Left lung (tissue), 10 donors: ENCODE results near the gene BLNK. TPM values are rescaled to one million over a fixed set of nuclear protein-coding genes. Genes with fewer than 3 reads are reported as not detected.

ENCODE experiments used
- ATAC-seq: fragments of 200-7000 bp; cut with Tn5 transposase; one replicate; pipeline ENCODE4 v1.9.1; 2020; ENCODE audit warnings: moderate library complexity
- DNase-seq, 4 donors: peaks; one replicate each; pipeline ENCODE4 v3.0.0-alpha.2; 2013 to 2020
- H3K27ac ChIP-seq, 2 donors: fragments of 200-600 bp; sonication (generic) in 1 of 2; one replicate each; pipeline versions ENCODE4 v1.5.0 to v1.8.0; 2020 to 2021
- H3K27me3 ChIP-seq, 2 donors: fragments of 200-600 bp; sonication (generic) in 1 of 2; one replicate each; pipeline versions ENCODE4 v1.5.0 to v1.8.0; 2020 to 2021
- H3K36me3 ChIP-seq, 2 donors: fragments of 200-600 bp; sonication (generic) in 1 of 2; one replicate each; pipeline versions ENCODE4 v1.5.0 to v1.8.0; 2020 to 2021
- H3K4me1 ChIP-seq, 2 donors: fragments of 200-600 bp; one replicate each; pipeline ENCODE4 v1.8.0; 2021
- H3K4me3 ChIP-seq, 2 donors: fragments of 200-600 bp; sonication (generic) in 1 of 2; one replicate each; pipeline versions ENCODE4 v1.5.0 to v1.8.0; 2020 to 2021; ENCODE audit warnings: mild to moderate bottlenecking in 1 of 2
- H3K9me3 ChIP-seq, 2 donors: fragments of 200-600 bp; sonication (generic) in 1 of 2; one replicate each; pipeline versions ENCODE4 v1.5.0 to v1.8.0; 2020 to 2021
- CTCF ChIP-seq, 2 donors: fragments of 200-600 bp; sonication (generic) in 1 of 2; IDR thresholded peaks; one replicate each; pipeline versions ENCODE4 v1.5.0 to v1.8.0; 2021; ENCODE audit warnings: antibody characterized with exemption in 2 of 2
- intact Hi-C, 2 donors: fragments of 100-400 bp; cut with DNase I; formaldehyde crosslinking; loops; one replicate each; pipeline versions ENCODE4 v1.11.2 to v1.14.2; 2022
- polyA plus RNA-seq, 6 donors: library from polyadenylated mRNA; unstranded; fragments of 120-200 nt; gene quantifications; one replicate each; pipeline ENCODE4 v1.2.1, GENCODE V29; 2013; ENCODE audit not compliant: insufficient read length in 6 of 6
- total RNA-seq, 2 donors: library from RNA; stranded (reverse); fragmentation: NEBNext Ultra II Directional; extraction: Animal tissue kit (Norgen Biotek cat#: 25700); gene quantifications; one replicate each; pipeline ENCODE4 v1.2.1, GENCODE V29; 2021
- donor health status: DM: no; HTN: yes; CAD: no.
- donor health status: DM: no; HTN: no; CAD: no.

BLNK gene
- total and polyA plus RNA-seq, 8 donors: 7.9 to 18.8 (median 15.2) TPM

- Histone ChIP-seq H3K4me3 (no peak within 1 kb of the TSS), H3K36me3 (no peaks in the 10 kb centered on the region), H3K27ac (no peak within 1 kb of the TSS), H3K27me3 (no peaks in the 10 kb centered on the region), H3K9me3 (no peaks in the 10 kb centered on the region), H3K4me1 (peaks cover under 1 to 8% of the 10 kb centered on the region in 2 donors)
- intact Hi-C loops: no loop called here
- DNase-seq (no peak), ATAC-seq (no peak)
- no peak for TF ChIP-seq CTCF (IDR thresholded peaks at IDR 0.05)
Observed at GRCh38 chr10:96304230-96304629, 32.9 kb upstream of the BLNK start, which contains the start of gene DNTT. TSS of gene DNTT (plus strand) at chr10:96304434. CDS start at chr10:96304498, 64 bp downstream.

- DNase-seq (no peak), ATAC-seq (no peak)
- intact Hi-C loops: no loop called here
- H3K36me3 ChIP-seq: no peaks in the 10 kb centered on the region
- no peaks in the 10 kb centered on the region for H3K27me3 ChIP-seq
- no peaks in the 10 kb centered on the region for H3K9me3 ChIP-seq
- no peak overlapping the region for H3K27ac ChIP-seq
- no peak for TF ChIP-seq CTCF (IDR thresholded peaks at IDR 0.05)
- no peak overlapping the region for H3K4me3 ChIP-seq
- H3K4me1 ChIP-seq: peaks cover 3 to 5% of the 10 kb centered on the region in 2 donors
Observed at GRCh38 chr10:96301616-96302015, 30.2 kb upstream of the BLNK start.

GRCh38 chr10:96299383-96299782 lies 28.0 kb upstream of the BLNK start:
- intact Hi-C loops: no loop called here
- Histone ChIP-seq H3K27ac (no peak overlapping the region), H3K27me3 (no peaks in the 10 kb centered on the region), H3K36me3 (no peaks in the 10 kb centered on the region), H3K9me3 (no peaks in the 10 kb centered on the region), H3K4me1 (peaks cover 0 to 3% of the 10 kb centered on the region in 2 donors), H3K4me3 (no peak overlapping the region)
- no peak for TF ChIP-seq CTCF (IDR thresholded peaks at IDR 0.05)
- ATAC-seq (no peak), DNase-seq (no peak)

DNA sequence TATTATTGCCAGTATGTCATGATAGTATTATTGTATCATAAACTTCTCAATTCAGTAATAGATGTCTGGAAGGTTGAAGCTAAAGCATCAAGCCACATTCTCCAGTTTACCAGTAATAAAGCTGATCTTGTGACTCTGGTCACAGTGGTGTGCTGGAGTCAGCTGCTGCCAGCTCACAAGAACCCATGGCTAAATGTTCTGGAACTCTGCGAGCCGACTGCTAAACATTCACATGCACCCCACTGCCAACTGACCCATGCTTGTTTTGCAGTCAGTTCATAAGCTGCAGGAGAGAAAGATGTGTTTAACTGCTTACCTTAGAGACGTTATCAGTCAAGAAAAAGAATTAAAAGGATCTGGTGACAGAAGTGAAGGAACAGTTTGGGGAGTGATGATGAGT lies 27.0 kb upstream of the BLNK start:
- no peaks in the 10 kb centered on the region for H3K9me3 ChIP-seq
- H3K4me1 ChIP-seq: peaks cover 0 to 3% of the 10 kb centered on the region in 2 donors
- H3K4me3 ChIP-seq: no peak overlapping the region
- no peak for TF ChIP-seq CTCF (IDR thresholded peaks at IDR 0.05)
- no peak overlapping the region for H3K27ac ChIP-seq
- H3K27me3 ChIP-seq: no peaks in the 10 kb centered on the region
- ATAC-seq (no peak), DNase-seq (no peak)
- no peaks in the 10 kb centered on the region for H3K36me3 ChIP-seq
- intact Hi-C loops: no loop called here

- TF ChIP-seq CTCF (IDR thresholded peaks at IDR 0.05): no peak
- no peaks in the 10 kb centered on the region for H3K36me3 ChIP-seq
- H3K9me3 ChIP-seq: no peaks in the 10 kb centered on the region
- peaks cover 0 to 3% of the 10 kb centered on the region in 2 donors for H3K4me1 ChIP-seq
- H3K27me3 ChIP-seq: no peaks in the 10 kb centered on the region
- no peak overlapping the region for H3K4me3 ChIP-seq
- DNase-seq (no peak), ATAC-seq (no peak)
- no peak overlapping the region for H3K27ac ChIP-seq
- intact Hi-C loops: no loop called here
Observed at GRCh38 chr10:96297486-96297885, 26.1 kb upstream of the BLNK start.
